HG03439 (cell line): Measurements from ENCODE around the gene LACTBL1.

Source experiments
- ATAC-seq: cut with Tn5 transposase; IDR thresholded peaks from one replicate; pipeline ENCODE4 v1.9.1; 2021; ENCODE audit warnings: mild to moderate bottlenecking, moderate library complexity; ENCODE audit not compliant: unreplicated experiment

LACTBL1 gene

GRCh38 chr1:22914156-22914555, 58.5 kb downstream of the LACTBL1 start:
- no peak for ATAC-seq

- no peak for ATAC-seq
Measured at GRCh38 chr1:22913421-22914141, 59.1 kb downstream of the LACTBL1 start.

- no peak for ATAC-seq
Measured at GRCh38 chr1:22912311-22912710, 60.4 kb downstream of the LACTBL1 start.

DNA sequence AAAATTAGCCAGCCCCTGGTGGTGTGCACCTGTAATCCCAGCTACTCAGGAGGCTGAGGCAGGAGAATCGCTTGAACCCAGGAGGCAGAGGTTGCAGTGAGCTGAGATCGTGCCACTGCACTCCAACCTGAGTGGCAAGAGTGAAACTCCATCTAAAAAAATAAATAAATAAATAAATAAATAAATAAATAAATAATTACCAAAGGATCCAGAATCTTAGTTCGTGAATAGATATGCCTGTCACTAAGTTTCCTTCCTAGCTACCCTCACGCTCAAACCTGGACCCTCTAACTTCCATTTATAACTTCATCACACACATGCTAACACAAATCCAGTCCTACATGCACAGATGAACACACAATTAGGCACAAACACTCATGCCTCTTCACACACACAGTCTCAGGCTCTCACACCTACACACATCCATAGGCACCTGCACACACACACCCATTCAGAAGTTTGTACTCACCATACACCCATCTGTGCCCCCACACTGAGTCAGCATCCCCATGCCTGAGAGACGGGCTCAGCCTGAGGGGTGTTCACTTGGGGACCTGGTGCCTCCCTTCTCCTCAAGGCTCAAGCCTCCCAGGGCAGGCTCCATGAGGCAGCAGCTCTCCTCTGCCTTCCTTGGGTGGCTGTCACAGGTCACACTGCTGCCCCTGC, 61.5 kb downstream of the LACTBL1 start:
- no peak for ATAC-seq

GRCh38 chr1:22910286-22910685, 62.4 kb downstream of the LACTBL1 start:
- ATAC-seq: no peak

DNA sequence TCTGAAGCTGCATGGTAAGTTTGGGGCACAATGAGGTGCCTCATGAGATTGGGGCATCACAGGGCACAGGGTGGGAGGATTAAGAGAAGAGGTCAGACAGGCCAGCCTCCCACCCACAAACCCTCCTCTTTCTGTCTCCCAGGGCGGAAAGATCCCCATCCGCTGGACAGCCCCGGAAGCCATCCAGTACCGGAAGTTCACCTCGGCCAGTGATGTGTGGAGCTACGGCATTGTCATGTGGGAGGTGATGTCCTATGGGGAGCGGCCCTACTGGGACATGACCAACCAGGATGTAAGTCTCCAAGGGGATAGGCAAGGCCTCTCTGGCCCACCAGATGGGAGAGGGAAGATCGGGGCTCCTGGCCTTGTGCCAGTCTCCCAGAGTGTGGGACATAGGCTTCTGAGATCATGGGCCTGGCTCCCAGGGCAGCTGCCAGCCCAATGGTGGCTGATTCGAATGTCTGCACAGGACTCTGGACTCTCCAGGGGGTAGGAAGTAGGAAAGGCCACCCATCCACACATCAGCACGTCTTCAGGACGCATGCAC, 63.7 kb downstream of the LACTBL1 start:
- ATAC-seq: no peak

DNA sequence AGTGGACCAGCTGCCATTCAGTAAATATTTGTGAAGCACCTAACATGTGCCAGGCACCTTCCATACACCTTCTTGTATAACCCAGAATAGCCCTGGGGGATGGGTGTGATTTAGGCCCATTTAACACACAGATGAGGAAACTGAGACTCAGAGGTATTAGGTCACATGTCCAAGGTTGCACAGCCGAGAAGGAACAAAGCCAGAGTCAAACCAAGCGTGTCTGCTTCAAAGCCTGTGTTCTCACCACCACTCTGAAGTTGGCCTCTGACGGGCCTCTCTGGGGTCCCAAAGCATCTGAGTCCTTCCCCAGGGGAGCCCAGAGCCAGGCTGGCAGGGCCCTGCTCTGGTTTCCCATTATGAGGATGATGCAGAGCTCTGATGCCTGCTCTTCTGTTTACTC, 65.1 kb downstream of the LACTBL1 start:
- no peak for ATAC-seq

DNA sequence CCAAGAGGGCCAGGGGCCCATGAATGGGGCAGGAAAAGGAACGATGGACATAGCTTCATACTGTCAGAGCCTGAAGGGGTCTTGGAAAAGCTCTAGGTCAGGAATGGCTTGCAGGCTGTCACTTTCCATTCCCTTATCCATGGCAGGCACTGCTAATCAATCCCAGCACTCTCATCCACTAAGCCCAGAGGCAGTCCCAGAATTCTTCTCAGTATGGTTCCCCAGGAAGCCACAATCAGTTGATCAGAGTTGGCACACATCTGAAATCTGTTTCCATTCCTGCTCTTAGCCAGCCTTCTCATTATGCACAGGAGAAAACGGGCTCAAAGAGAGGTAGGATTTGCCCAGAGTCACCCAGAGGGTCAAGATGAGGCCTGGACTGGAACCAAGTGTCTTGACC, 65.7 kb downstream of the LACTBL1 start:
- ATAC-seq: no peak

DNA sequence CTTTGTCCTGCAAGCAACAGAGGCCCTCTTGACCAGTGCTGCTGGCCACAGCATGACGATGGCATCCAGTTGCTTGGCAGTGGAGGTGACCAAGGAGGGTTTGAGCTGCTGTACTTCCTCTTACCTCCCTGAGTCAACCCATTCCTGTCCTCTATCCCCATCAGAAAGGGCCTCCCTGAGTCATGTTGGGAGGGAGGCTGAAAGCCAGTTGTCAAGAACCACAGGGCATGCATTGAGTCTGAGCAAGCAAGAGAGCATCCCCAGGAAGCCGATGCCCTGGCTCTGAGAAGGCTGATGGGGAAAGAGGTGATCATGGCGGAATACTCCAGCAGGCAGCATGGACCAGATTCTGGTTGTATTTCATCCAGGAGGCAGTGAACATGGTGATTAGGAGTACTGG, 69.6 kb downstream of the LACTBL1 start:
- no peak for ATAC-seq
